Suprapubic skin (tissue), 4 donors: Measurements from ENCODE around the gene NFIA.

ENCODE experiments used
- EP300 ChIP-seq: sonication (generic); formaldehyde crosslinking; IDR thresholded peaks from one replicate; pipeline ENCODE4 v1.6.1; 2017; ENCODE audit warnings: antibody characterized with exemption
- POLR2A ChIP-seq, 2 donors: fragments of 450-650 bp; IDR thresholded peaks; one replicate each; pipeline ENCODE4 v1.6.1; 2017; ENCODE audit warnings: antibody characterized with exemption in 2 of 2, mild to moderate bottlenecking in 2 of 2, moderate library complexity in 2 of 2
- POLR2AphosphoS5 ChIP-seq, 3 donors: sonication (generic); formaldehyde crosslinking; IDR thresholded peaks; one replicate each; pipeline ENCODE4 v1.6.1; 2017; ENCODE audit warnings: antibody characterized with exemption in 3 of 3
- TF ChIP-seq, protein P1 (sequence below), 2 donors: fragments of 200-600 bp in 1 of 2; fragments of 450-650 bp in 1 of 2; sonication (generic) in 1 of 2; IDR thresholded peaks; one replicate each; pipeline ENCODE4 v1.5.1; 2016 to 2019; ENCODE audit warnings: antibody characterized with exemption in 2 of 2, mild to moderate bottlenecking in 1 of 2, moderate library complexity in 1 of 2

DNA sequence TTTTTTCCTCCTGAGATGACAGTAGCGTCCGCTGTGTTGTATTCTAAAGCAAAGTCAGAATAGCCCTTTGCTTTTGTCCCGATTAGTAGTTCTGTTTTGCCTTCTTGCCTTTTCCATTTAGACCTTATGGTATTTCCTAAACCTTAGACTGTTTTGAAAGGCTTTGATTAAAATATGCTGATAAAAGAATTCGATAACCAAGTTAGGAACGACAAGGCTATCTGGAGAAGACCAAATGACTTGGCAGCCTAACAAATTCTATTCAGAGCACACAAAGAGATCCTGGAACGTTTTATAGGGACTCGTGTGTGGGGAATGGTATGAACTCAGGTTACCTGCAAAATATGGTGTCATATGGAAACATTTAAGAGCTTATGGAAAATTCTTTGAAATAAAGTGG lies 42.9 kb downstream of the NFIA start:
- TF ChIP-seq, protein P1, sequence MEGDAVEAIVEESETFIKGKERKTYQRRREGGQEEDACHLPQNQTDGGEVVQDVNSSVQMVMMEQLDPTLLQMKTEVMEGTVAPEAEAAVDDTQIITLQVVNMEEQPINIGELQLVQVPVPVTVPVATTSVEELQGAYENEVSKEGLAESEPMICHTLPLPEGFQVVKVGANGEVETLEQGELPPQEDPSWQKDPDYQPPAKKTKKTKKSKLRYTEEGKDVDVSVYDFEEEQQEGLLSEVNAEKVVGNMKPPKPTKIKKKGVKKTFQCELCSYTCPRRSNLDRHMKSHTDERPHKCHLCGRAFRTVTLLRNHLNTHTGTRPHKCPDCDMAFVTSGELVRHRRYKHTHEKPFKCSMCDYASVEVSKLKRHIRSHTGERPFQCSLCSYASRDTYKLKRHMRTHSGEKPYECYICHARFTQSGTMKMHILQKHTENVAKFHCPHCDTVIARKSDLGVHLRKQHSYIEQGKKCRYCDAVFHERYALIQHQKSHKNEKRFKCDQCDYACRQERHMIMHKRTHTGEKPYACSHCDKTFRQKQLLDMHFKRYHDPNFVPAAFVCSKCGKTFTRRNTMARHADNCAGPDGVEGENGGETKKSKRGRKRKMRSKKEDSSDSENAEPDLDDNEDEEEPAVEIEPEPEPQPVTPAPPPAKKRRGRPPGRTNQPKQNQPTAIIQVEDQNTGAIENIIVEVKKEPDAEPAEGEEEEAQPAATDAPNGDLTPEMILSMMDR (IDR thresholded peaks at IDR 0.05): no peak
- TF ChIP-seq EP300: no peak
- no peak for TF ChIP-seq POLR2AphosphoS5 (IDR thresholded peaks at IDR 0.05)
- TF ChIP-seq POLR2A (IDR thresholded peaks at IDR 0.05): no peak
